HepG2 (cell line): ENCODE data around the gene WDR3. TPM values are rescaled to one million over a fixed set of nuclear protein-coding genes. Genes with fewer than 3 reads are reported as not detected.

Experiments
- ARNT2 ChIP-seq: sonication (generic); formaldehyde crosslinking; IDR thresholded peaks from 2 replicates; pipeline ENCODE4 v1.8.0; 2022; ENCODE audit warnings: mild to moderate bottlenecking, low read depth, missing genetic modification reagents, moderate library complexity
- ARNTL ChIP-seq: sonication (generic); formaldehyde crosslinking; IDR thresholded peaks from 2 replicates; pipeline ENCODE4 v1.4.0; 2020; ENCODE audit warnings: mild to moderate bottlenecking, missing genetic modification reagents
- CHD2 ChIP-seq: IDR thresholded peaks from 2 replicates; pipeline ENCODE4 v1.6.1; 2011; ENCODE audit warnings: low read depth, low read length, improper control_type of control experiment
- CTCF ChIP-seq: sonication (generic); formaldehyde crosslinking; IDR thresholded peaks from 2 replicates; pipeline ENCODE4 v1.5.0; 2020; ENCODE audit warnings: mild to moderate bottlenecking, missing genetic modification reagents, moderate library complexity
- GABPA ChIP-seq, 2 experiments: IDR thresholded peaks; 2 replicates each; pipeline ENCODE4 v1.6.1; 2011 to 2016; ENCODE audit warnings: low read depth in 2 of 2, low read length in 1 of 2, missing biosample characterization in 1 of 2, missing genetic modification characterization in 1 of 2
- GFI1 ChIP-seq: sonication (generic); formaldehyde crosslinking; IDR thresholded peaks from 2 replicates; pipeline ENCODE4 v1.5.0; 2020; ENCODE audit warnings: missing genetic modification reagents, mild to moderate bottlenecking, borderline replicate concordance
- HBP1 ChIP-seq: IDR thresholded peaks from 2 replicates; pipeline ENCODE4 v1.6.1; 2016; ENCODE audit warnings: low read depth, control low read depth
- HNF4A ChIP-seq: sonication (generic); formaldehyde crosslinking; IDR thresholded peaks from 2 replicates; pipeline ENCODE4 v1.4.0; 2020; ENCODE audit warnings: missing genetic modification reagents
- MAF1 ChIP-seq: sonication (generic); formaldehyde crosslinking; IDR thresholded peaks from 2 replicates; pipeline ENCODE4 v1.5.0; 2020; ENCODE audit warnings: missing genetic modification reagents, borderline replicate concordance
- MAZ ChIP-seq, 2 experiments: sonication (generic) in 1 of 2; formaldehyde crosslinking in 1 of 2; IDR thresholded peaks; 2 replicates each; pipeline versions ENCODE4 v1.5.0 to v1.6.1; 2012 to 2020; ENCODE audit warnings: low read depth in 2 of 2, mild to moderate bottlenecking in 2 of 2, borderline replicate concordance in 1 of 2, improper control_type of control experiment in 1 of 2, low read length in 1 of 2, missing genetic modification reagents in 1 of 2, moderate library complexity in 1 of 2
- MEIS1 ChIP-seq: sonication (generic); formaldehyde crosslinking; IDR thresholded peaks from 2 replicates; pipeline ENCODE4 v1.9.0; 2021; ENCODE audit warnings: mild to moderate bottlenecking, missing genetic modification reagents, moderate library complexity, borderline replicate concordance
- PAX8 ChIP-seq: sonication (generic); formaldehyde crosslinking; IDR thresholded peaks from 2 replicates; pipeline ENCODE4 v1.8.0; 2022; ENCODE audit warnings: mild to moderate bottlenecking, missing genetic modification reagents, borderline replicate concordance
- POLR2A ChIP-seq, 2 experiments: IDR thresholded peaks; 2 replicates each; pipeline ENCODE4 v1.6.1; 2011; ENCODE audit warnings: low read depth in 2 of 2, low read length in 2 of 2, mild to moderate bottlenecking in 1 of 2, moderate library complexity in 1 of 2; ENCODE audit not compliant: insufficient read depth in 1 of 2
- RFXANK ChIP-seq: IDR thresholded peaks from 2 replicates; pipeline ENCODE4 v1.6.1; 2016
- SPEN ChIP-seq: sonication (generic); formaldehyde crosslinking; IDR thresholded peaks from 2 replicates; pipeline ENCODE4 v1.5.1; 2020; ENCODE audit warnings: low read depth, mild to moderate bottlenecking, missing genetic modification reagents
- SRSF4 ChIP-seq: fragments of 200-400 bp; formaldehyde crosslinking; IDR thresholded peaks from one replicate; pipeline ENCODE4 v1.6.1; 2018; ENCODE audit warnings: mild to moderate bottlenecking, low read depth, low read length, moderate library complexity; ENCODE audit not compliant: poor library complexity, severe bottlenecking
- STAG1 ChIP-seq: sonication (generic); formaldehyde crosslinking; IDR thresholded peaks from 2 replicates; pipeline ENCODE4 v1.4.0; 2020; ENCODE audit warnings: missing genetic modification reagents
- TEAD2 ChIP-seq: sonication (generic); formaldehyde crosslinking; IDR thresholded peaks from 2 replicates; pipeline ENCODE4 v1.9.0; 2021; ENCODE audit warnings: missing genetic modification reagents
- TMF1 ChIP-seq: sonication (generic); formaldehyde crosslinking; IDR thresholded peaks from 2 replicates; pipeline ENCODE4 v1.8.1; 2022; ENCODE audit warnings: low read depth, missing genetic modification reagents
- WIZ ChIP-seq: sonication (generic); formaldehyde crosslinking; IDR thresholded peaks from 2 replicates; pipeline ENCODE4 v1.5.1; 2020; ENCODE audit warnings: mild to moderate bottlenecking, missing genetic modification reagents
- XRCC5 ChIP-seq: fragments of 200-400 bp; formaldehyde crosslinking; optimal IDR thresholded peaks from 2 replicates; pipeline ENCODE3; 2017; ENCODE audit warnings: mild to moderate bottlenecking, low read length
- ZNF24 ChIP-seq: fragments of 450-650 bp; IDR thresholded peaks from 2 replicates; pipeline ENCODE4 v1.6.1; 2017; ENCODE audit warnings: antibody characterized with exemption, mild to moderate bottlenecking
- ZNF263 ChIP-seq: sonication (generic); formaldehyde crosslinking; IDR thresholded peaks from 2 replicates; pipeline ENCODE4 v1.4.0; 2020; ENCODE audit warnings: missing genetic modification reagents
- ZNF34 ChIP-seq: sonication (generic); formaldehyde crosslinking; IDR thresholded peaks from 2 replicates; pipeline ENCODE4 v1.4.0; 2020; ENCODE audit warnings: mild to moderate bottlenecking, missing genetic modification reagents, borderline replicate concordance
- ZNF510 ChIP-seq: sonication (generic); formaldehyde crosslinking; IDR thresholded peaks from 2 replicates; pipeline ENCODE4 v1.4.0; 2020; ENCODE audit warnings: low read depth, mild to moderate bottlenecking, missing genetic modification reagents
- ZNF678 ChIP-seq: sonication (generic); formaldehyde crosslinking; IDR thresholded peaks from 2 replicates; pipeline ENCODE4 v1.4.0; 2020; ENCODE audit warnings: mild to moderate bottlenecking, missing genetic modification reagents
- ZNF691 ChIP-seq: sonication (generic); formaldehyde crosslinking; IDR thresholded peaks from 2 replicates; pipeline ENCODE4 v1.4.0; 2020; ENCODE audit warnings: missing genetic modification reagents, low read depth, mild to moderate bottlenecking, borderline replicate concordance
- ZNF773 ChIP-seq: sonication (generic); formaldehyde crosslinking; IDR thresholded peaks from 2 replicates; pipeline ENCODE4 v1.4.0; 2020; ENCODE audit warnings: missing genetic modification reagents, borderline replicate concordance
- polyA plus RNA-seq, 8 experiments: library from polyadenylated mRNA; depleted of rRNA in 3 of 8; stranded (reverse) in 7 of 8; unstranded in 1 of 8; fragments of >200 nt; fragmentation: Illumina TruSeq in 4 of 8; extraction: Trizol in 4 of 8; gene quantifications; 2 replicates each; pipeline versions ENCODE4 v1.2.1 to v1.2.3, GENCODE V29; 2011 to 2016; ENCODE audit warnings: low read depth in 4 of 8, missing spikeins in 1 of 8, mixed read lengths in 1 of 8; ENCODE audit not compliant: insufficient read depth in 1 of 8
- total RNA-seq, 5 experiments: library from RNA; depleted of rRNA; stranded (reverse); fragments of >200 nt; fragmentation: Illumina TruSeq; extraction: Trizol; gene quantifications; 2 replicates each; pipeline ENCODE4 v1.2.3, GENCODE V29; 2016; ENCODE audit warnings: low read depth in 1 of 5

Gene WDR3
- total and polyA plus RNA-seq, 2 of the 13 experiments (the other 11 are each of a cell fraction or from before 2014, with no cell fraction given): 15.9 to 55.5 TPM

GRCh38 chr1:117928881-117929342, 627 bp upstream of the WDR3 start (continued):
- TF ChIP-seq GFI1 (CRISPR knock-in tag) (no peak), MEIS1 (CRISPR knock-in tag) (peak; percentile 53; the same call in 1 of the 2 replicates), HNF4A (CRISPR knock-in tag) (peak; percentile 14; the same call in 1 of the 2 replicates), TMF1 (CRISPR knock-in tag) (no peak), ZNF24 (no peak), XRCC5 (peak; percentile 49), ZNF773 (peak; percentile 57; the same call in 1 of the 2 replicates), HBP1 (CRISPR knock-in tag) (no peak), ARNT2 (CRISPR knock-in tag) (peak; percentile 58; the same call in 1 of the 2 replicates), RFXANK (CRISPR knock-in tag) (no peak), POLR2A (IDR thresholded peaks at IDR 0.05; ENCODE audit: insufficient read depth in 1 of 2, low read depth in 2 of 2, low read length in 2 of 2) (peak in 1 of 2 experiments; percentile 53; a peak in 1 of 4 replicates), MAZ (IDR thresholded peaks at IDR 0.05; ENCODE audit: borderline replicate concordance, low read depth, low read length) (no peak), MAZ (CRISPR knock-in tag; IDR thresholded peaks at IDR 0.05; ENCODE audit: low read depth) (peak; percentile 53; the same call in 1 of the 2 replicates), SRSF4 (no peak), ZNF263 (CRISPR knock-in tag) (peak; percentile 73), CTCF (CRISPR knock-in tag) (peak; percentile 62), GABPA (IDR thresholded peaks at IDR 0.05; ENCODE audit: low read depth, low read length) (peak; percentile 58; the same call in 1 of the 2 replicates), GABPA (CRISPR knock-in tag; IDR thresholded peaks at IDR 0.05; ENCODE audit: low read depth) (peak; percentile 71; the same call in 1 of the 2 replicates), ZNF678 (CRISPR knock-in tag) (no peak), STAG1 (CRISPR knock-in tag) (peak; percentile 32), SPEN (peak; percentile 2; the same call in 1 of the 2 replicates), TEAD2 (no peak), ZNF34 (CRISPR knock-in tag) (peak; percentile 63; the same call in 1 of the 2 replicates), ARNTL (CRISPR knock-in tag) (0 out of 2 replicates have a peak, but pooled peaks have one; percentile 10), MAF1 (CRISPR knock-in tag) (no peak), CHD2 (no peak), ZNF510 (no peak), WIZ (CRISPR knock-in tag) (0 out of 2 replicates have a peak, but pooled peaks have one; percentile 2), ZNF691 (CRISPR knock-in tag) (peak; percentile 63; the same call in 1 of the 2 replicates), PAX8 (CRISPR knock-in tag) (0 out of 2 replicates have a peak, but pooled peaks have one; percentile 12)
